A549 (cell line): ENCODE measurements around the gene FUCA2. TPM values are rescaled to one million over a fixed set of nuclear protein-coding genes. Genes with fewer than 3 reads are reported as not detected.

Experiments
- ATAC-seq, 2 experiments: fragments of 200-7000 bp in 1 of 2; fragments of >200 bp in 1 of 2; cut with Nextera tagmentation in 1 of 2; cut with Tn5 transposase in 1 of 2; 3 replicates each; pipeline versions ENCODE4 v1.8.0 to v1.9.1; 2018 to 2020; ENCODE audit warnings: mild to moderate bottlenecking in 1 of 2, moderate library complexity in 1 of 2
- CTCF ChIA-PET: fragments of 300-600 bp; sonication (Branson Sonifier 250); formaldehyde crosslinking; extraction: SDS; loops from one replicate; lab custom pipeline; 2021; ENCODE audit warnings: antibody characterized with exemption, inconsistent platforms; lab: Yijun Ruan, JAX
- POLR2A ChIA-PET: fragments of 350-600 bp; formaldehyde crosslinking; extraction: SDS; loops from one replicate; lab custom pipeline; 2021; ENCODE audit warnings: antibody characterized with exemption, inconsistent platforms; lab: Yijun Ruan, JAX
- DNase-seq, 2 experiments: peaks; one replicate each; pipeline versions ENCODE4 v3.0.0 to v3.0.0-alpha.2; 2011 to 2016; ENCODE audit warnings: low read depth in 1 of 2, low spot score in 1 of 2
- FAIRE-seq: peaks from 2 replicates; lab custom pipeline; 2011; peaks lifted over from hg19 to GRCh38; lab: Jason Lieb, UNC
- H3K27ac ChIP-seq, 2 experiments: fragments of >200 bp; sonication (Bioruptor Twin); formaldehyde crosslinking; 3 replicates each; pipeline ENCODE4 v1.5.1; 2016 to 2017
- H3K4me1 ChIP-seq: fragments of >200 bp; sonication (Bioruptor Twin); formaldehyde crosslinking; 3 replicates; pipeline ENCODE4 v1.6.1; 2016
- H3K4me2 ChIP-seq: fragments of >200 bp; sonication (Bioruptor Twin); formaldehyde crosslinking; 3 replicates; pipeline ENCODE4 v1.6.1; 2016
- H3K4me3 ChIP-seq: fragments of >200 bp; sonication (Bioruptor Twin); formaldehyde crosslinking; 3 replicates; pipeline ENCODE4 v1.5.1; 2016
- H3K9me3 ChIP-seq: fragments of >200 bp; sonication (Bioruptor Twin); formaldehyde crosslinking; 3 replicates; pipeline ENCODE4 v1.6.1; 2016
- CBX2 ChIP-seq: fragments of 200-600 bp; sonication (generic); IDR thresholded peaks from 2 replicates; pipeline ENCODE4 v1.6.1; 2016; ENCODE audit warnings: low read depth, mild to moderate bottlenecking, borderline replicate concordance
- CBX8 ChIP-seq: fragments of 200-600 bp; sonication (generic); IDR thresholded peaks from 2 replicates; pipeline ENCODE4 v1.6.1; 2016
- CEBPB ChIP-seq, 2 experiments: fragments of >200 bp in 1 of 2; sonication (Bioruptor Twin) in 1 of 2; formaldehyde crosslinking in 1 of 2; IDR thresholded peaks; 2 replicates each; pipeline ENCODE4 v1.6.1; 2012 to 2016
- EHF ChIP-seq: fragments of 250-450 bp; sonication (Bioruptor Pico); IDR thresholded peaks from 2 replicates; pipeline ENCODE4 v1.5.0; 2020; ENCODE audit warnings: mild to moderate bottlenecking
- EP300 ChIP-seq, 2 experiments: fragments of >200 bp; sonication (Bioruptor Twin); formaldehyde crosslinking; IDR thresholded peaks; 2 replicates in 1 of 2; 3 replicates in 1 of 2; pipeline ENCODE4 v1.6.1; 2016 to 2017
- ESRRA ChIP-seq: fragments of 150-350 bp; IDR thresholded peaks from 2 replicates; pipeline ENCODE4 v1.6.1; 2014; ENCODE audit warnings: mild to moderate bottlenecking, low read length, borderline replicate concordance
- FOXS1 ChIP-seq: fragments of 250-450 bp; sonication (Bioruptor Pico); IDR thresholded peaks from 2 replicates; pipeline ENCODE4 v1.5.0; 2020; ENCODE audit warnings: mild to moderate bottlenecking, moderate library complexity
- HEYL ChIP-seq: fragments of 250-450 bp; sonication (Bioruptor Pico); IDR thresholded peaks from 2 replicates; pipeline ENCODE4 v1.8.0; 2021; ENCODE audit warnings: mild to moderate bottlenecking, moderate library complexity
- HOXA7 ChIP-seq: fragments of 250-450 bp; sonication (Bioruptor Pico); IDR thresholded peaks from 2 replicates; pipeline ENCODE4 v1.5.0; 2020; ENCODE audit warnings: mild to moderate bottlenecking, moderate library complexity
- HOXB13 ChIP-seq: fragments of 250-450 bp; sonication (Bioruptor Pico); IDR thresholded peaks from 2 replicates; pipeline ENCODE4 v1.5.0; 2020; ENCODE audit warnings: low read depth, mild to moderate bottlenecking, moderate library complexity
- HOXB5 ChIP-seq: fragments of 250-450 bp; sonication (Bioruptor Pico); IDR thresholded peaks from 2 replicates; pipeline ENCODE4 v1.5.0; 2020; ENCODE audit warnings: mild to moderate bottlenecking, moderate library complexity
- JUN ChIP-seq, 2 experiments: fragments of >200 bp; sonication (Bioruptor Twin); formaldehyde crosslinking; IDR thresholded peaks; 2 replicates in 1 of 2; 3 replicates in 1 of 2; pipeline ENCODE4 v1.6.1; 2016 to 2017
- JUNB ChIP-seq: fragments of >200 bp; sonication (Bioruptor Twin); formaldehyde crosslinking; IDR thresholded peaks from 2 replicates; pipeline ENCODE4 v1.6.1; 2016
- KDM1A ChIP-seq: fragments of 200-600 bp; sonication (generic); IDR thresholded peaks from 2 replicates; pipeline ENCODE4 v1.6.1; 2016; ENCODE audit warnings: low read depth, mild to moderate bottlenecking
- MAZ ChIP-seq: fragments of 150-350 bp; IDR thresholded peaks from 2 replicates; pipeline ENCODE4 v1.6.1; 2014; ENCODE audit warnings: antibody characterized with exemption, low read depth, low read length, borderline replicate concordance
- NPAS2 ChIP-seq: fragments of 250-450 bp; sonication (Bioruptor Pico); IDR thresholded peaks from 2 replicates; pipeline ENCODE4 v1.8.0; 2022; ENCODE audit warnings: mild to moderate bottlenecking, moderate library complexity, borderline replicate concordance
- POLR2A ChIP-seq: IDR thresholded peaks from 2 replicates; pipeline ENCODE4 v1.6.1; 2012; ENCODE audit warnings: mild to moderate bottlenecking, low read length
- POLR2AphosphoS2 ChIP-seq: conservative IDR thresholded peaks from 2 replicates; pipeline ENCODE4 v1.6.1; 2012; ENCODE audit warnings: low read length, improper control_type of control experiment, inconsistent platforms
- RAD21 ChIP-seq, 2 experiments: fragments of >200 bp in 1 of 2; sonication (Bioruptor Twin) in 1 of 2; formaldehyde crosslinking in 1 of 2; IDR thresholded peaks in 1 of 2; conservative IDR thresholded peaks in 1 of 2; 2 replicates in 1 of 2; 3 replicates in 1 of 2; pipeline ENCODE4 v1.6.1; 2012 to 2018; ENCODE audit warnings: inconsistent platforms in 1 of 2
- RCOR1 ChIP-seq: fragments of 150-350 bp; IDR thresholded peaks from 2 replicates; pipeline ENCODE4 v1.6.1; 2014; ENCODE audit warnings: antibody characterized with exemption, low read length, low read depth
- RFX5 ChIP-seq: fragments of 450-650 bp; IDR thresholded peaks from 2 replicates; pipeline ENCODE4 v1.7.1; 2014; ENCODE audit warnings: antibody characterized with exemption, mild to moderate bottlenecking, moderate library complexity
- RNF2 ChIP-seq: fragments of 200-600 bp; sonication (generic); IDR thresholded peaks from 2 replicates; pipeline ENCODE4 v1.6.1; 2016; ENCODE audit warnings: low read depth, mild to moderate bottlenecking, antibody characterized with exemption, moderate library complexity, borderline replicate concordance
- SREBF2 ChIP-seq: fragments of 450-650 bp; IDR thresholded peaks from 2 replicates; pipeline ENCODE4 v1.6.1; 2014; ENCODE audit warnings: mild to moderate bottlenecking, moderate library complexity
- TFCP2L1 ChIP-seq: fragments of 250-450 bp; sonication (Bioruptor Pico); IDR thresholded peaks from 2 replicates; pipeline ENCODE4 v1.5.0; 2021; ENCODE audit warnings: mild to moderate bottlenecking
- TP53 ChIP-seq: fragments of 250-450 bp; sonication (Bioruptor Pico); IDR thresholded peaks from 2 replicates; pipeline ENCODE4 v1.5.0; 2021; ENCODE audit warnings: mild to moderate bottlenecking, moderate library complexity
- ZNF302 ChIP-seq: fragments of 250-450 bp; sonication (Bioruptor Pico); IDR thresholded peaks from 2 replicates; pipeline ENCODE4 v1.9.0; 2021; ENCODE audit warnings: inconsistent platforms, mild to moderate bottlenecking, moderate library complexity
- WGBS: methylation state at CpG from one replicate; pipeline ENCODE4 v1.1.6; 2017; ENCODE audit errors: missing lambda C conversion rate; 5-methylcytosine and 5-hydroxymethylcytosine counted together
- polyA plus RNA-seq, 4 experiments: library from polyadenylated mRNA; depleted of rRNA in 3 of 4; stranded (reverse); fragments of >200 nt; fragmentation: RNase III in 1 of 4; extraction: RNeasy Plus Mini Kit Qiagen cat#74134 plus additional on column Dnase treatment in 1 of 4; gene quantifications; 2 replicates in 3 of 4; 3 replicates in 1 of 4; pipeline ENCODE4 v1.2.3, GENCODE V29; 2011 to 2017
- TF ChIP-seq, protein P1 (sequence below): fragments of >200 bp; sonication (Bioruptor Twin); formaldehyde crosslinking; IDR thresholded peaks from 3 replicates; pipeline ENCODE4 v1.6.1; 2016
- TF ChIP-seq, protein P2 (sequence below): fragments of 250-450 bp; sonication (Bioruptor Pico); IDR thresholded peaks from 2 replicates; pipeline ENCODE4 v1.5.0; 2020; ENCODE audit warnings: low read depth, mild to moderate bottlenecking, moderate library complexity
- TF ChIP-seq, protein P3 (sequence below): fragments of 250-450 bp; sonication (Bioruptor Pico); IDR thresholded peaks from 2 replicates; pipeline ENCODE4 v1.5.0; 2021; ENCODE audit warnings: mild to moderate bottlenecking, moderate library complexity, borderline replicate concordance

Gene FUCA2
- polyA plus RNA-seq, 2 of the 4 experiments (the other 2 are of a cell fraction) = 46.9 to 55.5 TPM

DNA sequence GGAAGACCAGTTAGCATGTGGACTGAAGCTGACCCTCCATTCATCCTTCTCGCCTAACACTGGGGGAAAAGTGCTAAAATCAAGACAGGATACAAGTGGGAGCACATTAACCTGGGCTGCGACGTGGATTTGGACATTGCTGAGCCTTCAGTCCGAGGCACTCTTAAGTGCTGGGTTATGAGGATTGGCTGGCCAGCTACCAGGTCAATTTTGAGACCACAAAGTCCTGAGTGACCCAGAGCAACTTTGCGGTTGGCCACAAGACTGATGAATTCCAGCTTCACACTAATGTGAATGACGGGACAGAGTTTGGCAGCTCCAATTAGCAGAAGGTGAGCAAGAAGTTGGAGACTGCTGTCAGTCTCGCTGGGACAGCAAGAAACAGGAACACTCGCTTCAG, 20.7 kb downstream of the FUCA2 start:
- POLR2A ChIA-PET = no interaction called here
- Histone ChIP-seq H3K9me3 (no peaks in the 10 kb centered on the region), H3K27ac (no peak overlapping the region), H3K4me1 (no peaks in the 10 kb centered on the region), H3K4me2 (no peak overlapping the region), H3K4me3 (no peak overlapping the region)
- CTCF ChIA-PET = no interaction called here
- DNase-seq = no peak
- FAIRE-seq = no peak
- ATAC-seq = peak in 1 of 2 experiments; percentile 39; a peak in 1 of 6 replicates
- TF ChIP-seq TP53 (CRISPR knock-in tag) = no peak
- TF ChIP-seq, protein P1, sequence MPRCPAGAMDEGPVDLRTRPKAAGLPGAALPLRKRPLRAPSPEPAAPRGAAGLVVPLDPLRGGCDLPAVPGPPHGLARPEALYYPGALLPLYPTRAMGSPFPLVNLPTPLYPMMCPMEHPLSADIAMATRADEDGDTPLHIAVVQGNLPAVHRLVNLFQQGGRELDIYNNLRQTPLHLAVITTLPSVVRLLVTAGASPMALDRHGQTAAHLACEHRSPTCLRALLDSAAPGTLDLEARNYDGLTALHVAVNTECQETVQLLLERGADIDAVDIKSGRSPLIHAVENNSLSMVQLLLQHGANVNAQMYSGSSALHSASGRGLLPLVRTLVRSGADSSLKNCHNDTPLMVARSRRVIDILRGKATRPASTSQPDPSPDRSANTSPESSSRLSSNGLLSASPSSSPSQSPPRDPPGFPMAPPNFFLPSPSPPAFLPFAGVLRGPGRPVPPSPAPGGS = no peak
- no peak for TF ChIP-seq RAD21 (conservative IDR thresholded peaks at IDR 0.05 in 1 of 2, IDR thresholded peaks at IDR 0.05 in 1 of 2)
- TF ChIP-seq NPAS2 (CRISPR knock-in tag) = no peak
- no peak for TF ChIP-seq RFX5
- no peak for TF ChIP-seq SREBF2
- WGBS = 92% methylated on average over 8 of the region's 8 CpGs

DNA sequence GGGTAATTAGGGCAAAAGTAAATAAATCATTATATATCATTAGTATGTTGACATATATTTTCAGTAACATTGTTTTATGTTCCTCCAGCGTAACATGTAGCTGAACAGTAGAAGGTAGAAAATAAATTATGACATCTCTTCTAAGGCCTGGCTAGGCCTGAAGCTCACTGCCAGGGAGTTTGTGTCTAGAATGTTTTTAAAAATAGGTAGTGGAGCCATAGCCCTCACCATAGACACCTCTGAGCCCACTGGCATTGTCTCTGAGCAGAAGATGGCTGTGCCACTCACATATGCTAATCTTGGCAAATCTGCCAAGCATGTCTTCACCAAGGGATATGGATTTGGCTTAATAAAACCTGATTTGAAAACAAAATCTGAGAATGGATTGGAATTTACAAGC, 21.3 kb downstream of the FUCA2 start:
- FAIRE-seq (no peak), ATAC-seq (no peak), DNase-seq (no peak)
- ChIA-PET POLR2A (no interaction called here), CTCF (no interaction called here)
- no peak overlapping the region for H3K4me2 ChIP-seq
- no peak overlapping the region for H3K27ac ChIP-seq
- 88% methylated on average over 1 of the region's 1 CpG for WGBS
- H3K9me3 ChIP-seq = no peaks in the 10 kb centered on the region
- no peaks in the 10 kb centered on the region for H3K4me1 ChIP-seq
- TF ChIP-seq CEBPB (IDR thresholded peaks at IDR 0.05) (no peak), TFCP2L1 (CRISPR knock-in tag) (no peak), HEYL (CRISPR knock-in tag) (no peak), CBX2 (no peak), JUN (IDR thresholded peaks at IDR 0.05) (no peak), FOXS1 (CRISPR knock-in tag) (no peak), RFX5 (no peak), CBX8 (no peak), HOXB13 (CRISPR knock-in tag) (no peak), RCOR1 (no peak), ZNF302 (CRISPR knock-in tag) (no peak), ESRRA (no peak), HOXA7 (CRISPR knock-in tag) (no peak), EP300 (IDR thresholded peaks at IDR 0.05) (no peak), JUNB (no peak), NPAS2 (CRISPR knock-in tag) (no peak)
- TF ChIP-seq, protein P2, sequence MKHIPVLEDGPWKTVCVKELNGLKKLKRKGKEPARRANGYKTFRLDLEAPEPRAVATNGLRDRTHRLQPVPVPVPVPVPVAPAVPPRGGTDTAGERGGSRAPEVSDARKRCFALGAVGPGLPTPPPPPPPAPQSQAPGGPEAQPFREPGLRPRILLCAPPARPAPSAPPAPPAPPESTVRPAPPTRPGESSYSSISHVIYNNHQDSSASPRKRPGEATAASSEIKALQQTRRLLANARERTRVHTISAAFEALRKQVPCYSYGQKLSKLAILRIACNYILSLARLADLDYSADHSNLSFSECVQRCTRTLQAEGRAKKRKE (CRISPR knock-in tag) = no peak
- TF ChIP-seq, protein P3, sequence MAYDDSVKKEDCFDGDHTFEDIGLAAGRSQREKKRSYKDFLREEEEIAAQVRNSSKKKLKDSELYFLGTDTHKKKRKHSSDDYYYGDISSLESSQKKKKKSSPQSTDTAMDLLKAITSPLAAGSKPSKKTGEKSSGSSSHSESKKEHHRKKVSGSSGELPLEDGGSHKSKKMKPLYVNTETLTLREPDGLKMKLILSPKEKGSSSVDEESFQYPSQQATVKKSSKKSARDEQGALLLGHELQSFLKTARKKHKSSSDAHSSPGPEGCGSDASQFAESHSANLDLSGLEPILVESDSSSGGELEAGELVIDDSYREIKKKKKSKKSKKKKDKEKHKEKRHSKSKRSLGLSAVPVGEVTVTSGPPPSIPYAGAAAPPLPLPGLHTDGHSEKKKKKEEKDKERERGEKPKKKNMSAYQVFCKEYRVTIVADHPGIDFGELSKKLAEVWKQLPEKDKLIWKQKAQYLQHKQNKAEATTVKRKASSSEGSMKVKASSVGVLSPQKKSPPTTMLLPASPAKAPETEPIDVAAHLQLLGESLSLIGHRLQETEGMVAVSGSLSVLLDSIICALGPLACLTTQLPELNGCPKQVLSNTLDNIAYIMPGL (CRISPR knock-in tag) = no peak
- no peak overlapping the region for H3K4me3 ChIP-seq

DNA sequence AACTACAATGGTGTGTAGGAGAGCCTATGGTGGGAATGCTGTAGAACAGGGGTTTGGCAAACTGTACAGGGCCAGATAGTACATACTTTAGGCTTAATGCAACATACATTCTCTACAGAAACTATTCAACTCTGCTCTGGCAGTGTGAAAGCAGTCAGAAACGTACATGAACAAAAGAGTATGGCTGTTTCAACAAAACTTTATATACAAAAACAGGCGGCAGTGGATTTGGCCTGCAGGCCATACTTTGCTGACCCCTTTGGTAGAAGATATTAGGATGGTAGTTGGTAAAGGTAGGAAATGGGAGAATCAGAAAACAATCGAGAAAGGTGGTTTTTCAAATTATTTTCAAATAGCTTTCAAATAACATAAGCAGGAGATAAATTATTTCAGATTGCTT, 24.8 kb downstream of the FUCA2 start:
- Histone ChIP-seq H3K4me1 (no peaks in the 10 kb centered on the region), H3K4me3 (no peak overlapping the region), H3K4me2 (no peak overlapping the region), H3K27ac (no peak overlapping the region), H3K9me3 (no peaks in the 10 kb centered on the region)
- no peak for FAIRE-seq
- ChIA-PET CTCF (interaction anchor here (0.8 kb wide), 1 partner anchor 63 kb away, joined by 3 read pairs; no protein-coding TSS in a partner anchor), POLR2A (no interaction called here)
- 94% methylated on average over 3 of the region's 3 CpGs for WGBS
- ATAC-seq = no peak
- no peak for DNase-seq
- no peak for TF ChIP-seq KDM1A
- TF ChIP-seq HOXB5 (CRISPR knock-in tag) = no peak
- TF ChIP-seq POLR2A = no peak
- TF ChIP-seq RNF2 = no peak
- TF ChIP-seq, protein P3 (CRISPR knock-in tag) = no peak
- TF ChIP-seq ESRRA = no peak
- no peak for TF ChIP-seq EHF (CRISPR knock-in tag)
- no peak for TF ChIP-seq MAZ
- TF ChIP-seq POLR2AphosphoS2 = no peak
